T-helper 2 cell treated with Interferon-gamma antibody and Interleukin-4, amounts not matched to agents 5 μg/mL and 100 μg/mL, for 36 hours (primary cell): Measurements from ENCODE around the gene RPH3AL.

ENCODE experiments used
- DNase-seq: peaks from one replicate; pipeline ENCODE4 v3.0.0; 2021; ENCODE audit warnings: low spot score
- H3K27ac Mint-ChIP-seq: one replicate; pipeline ENCODE4 v1.8.0; 2021; ENCODE audit warnings: mild to moderate bottlenecking, mixed read lengths
- H3K27me3 Mint-ChIP-seq: one replicate; pipeline ENCODE4 v1.8.0; 2021; ENCODE audit warnings: low read depth, mixed read lengths
- H3K36me3 Mint-ChIP-seq: one replicate; pipeline ENCODE4 v1.8.0; 2021; ENCODE audit warnings: low read depth, mixed read lengths
- H3K4me1 Mint-ChIP-seq: one replicate; pipeline ENCODE4 v1.8.0; 2021; ENCODE audit warnings: low read depth, mixed read lengths
- H3K4me3 Mint-ChIP-seq: one replicate; pipeline ENCODE4 v1.8.0; 2022; ENCODE audit warnings: mild to moderate bottlenecking, moderate library complexity, mixed read lengths
- H3K9me3 Mint-ChIP-seq: one replicate; pipeline ENCODE4 v1.8.0; 2021; ENCODE audit warnings: mixed read lengths

RPH3AL gene

DNA sequence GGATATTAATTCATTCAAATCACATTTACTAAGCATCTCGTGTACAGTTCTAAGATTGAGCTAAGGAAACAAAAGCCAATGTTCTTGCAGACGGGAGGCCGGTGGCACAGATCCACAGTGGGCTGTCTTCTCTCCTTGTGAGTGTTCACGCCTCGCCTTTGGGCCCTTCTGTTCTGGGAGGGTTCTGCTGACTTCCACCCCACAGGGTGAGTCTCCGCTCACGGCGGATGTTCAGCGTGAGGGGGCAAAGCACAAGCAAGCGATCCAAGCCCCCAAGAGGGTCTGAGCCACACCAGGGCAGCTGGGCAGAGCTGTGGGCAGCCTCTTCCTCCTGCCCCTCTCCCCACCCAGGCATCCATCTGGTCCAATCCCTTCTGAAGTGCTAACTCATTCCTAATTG lies 86.9 kb downstream of the RPH3AL start:
- no peak overlapping the region for H3K27ac Mint-ChIP-seq
- no peaks in the 10 kb centered on the region for H3K9me3 Mint-ChIP-seq
- no peaks in the 10 kb centered on the region for H3K4me1 Mint-ChIP-seq
- no peak for DNase-seq
- H3K4me3 Mint-ChIP-seq, result no peak overlapping the region
- no peaks in the 10 kb centered on the region for H3K36me3 Mint-ChIP-seq
- H3K27me3 Mint-ChIP-seq, result peaks cover 2% of the 10 kb centered on the region

GRCh38 chr17:263773-264172 lies 88.8 kb downstream of the RPH3AL start:
- no peaks in the 10 kb centered on the region for H3K4me1 Mint-ChIP-seq
- H3K9me3 Mint-ChIP-seq, result no peaks in the 10 kb centered on the region
- no peaks in the 10 kb centered on the region for H3K36me3 Mint-ChIP-seq
- peaks cover 2% of the 10 kb centered on the region for H3K27me3 Mint-ChIP-seq
- H3K4me3 Mint-ChIP-seq, result no peak overlapping the region
- DNase-seq, result no peak
- H3K27ac Mint-ChIP-seq, result no peak overlapping the region

DNA sequence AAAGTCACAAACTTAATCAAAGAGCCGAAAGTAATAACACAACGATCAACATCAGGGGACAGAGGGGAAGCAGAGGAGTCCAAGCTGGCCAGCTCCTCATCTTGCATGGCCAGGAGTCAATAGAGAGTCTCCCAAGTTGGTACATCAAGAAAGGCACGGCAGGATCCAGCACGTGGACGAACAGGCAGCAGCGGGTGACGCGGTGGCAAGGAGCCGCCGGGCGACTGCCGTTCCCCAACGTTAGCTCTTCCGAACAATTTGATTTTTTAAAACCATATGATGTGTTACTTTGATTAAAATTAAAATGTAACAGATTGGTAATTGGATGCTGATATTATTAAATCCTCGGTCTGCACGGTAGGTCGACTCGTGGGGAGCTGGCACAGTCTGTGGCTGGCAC lies 89.3 kb downstream of the RPH3AL start:
- H3K27me3 Mint-ChIP-seq, result peaks cover 2% of the 10 kb centered on the region

GRCh38 chr17:261635-262034 lies 91.0 kb downstream of the RPH3AL start:
- no peaks in the 10 kb centered on the region for H3K36me3 Mint-ChIP-seq
- DNase-seq, result no peak
- no peaks in the 10 kb centered on the region for H3K27me3 Mint-ChIP-seq
- H3K9me3 Mint-ChIP-seq, result no peaks in the 10 kb centered on the region
- peaks cover 2% of the 10 kb centered on the region for H3K4me1 Mint-ChIP-seq
- no peak overlapping the region for H3K4me3 Mint-ChIP-seq
- H3K27ac Mint-ChIP-seq, result no peak overlapping the region

More for the DNA sequence above, 89.3 kb downstream of the RPH3AL start:
- Mint-ChIP-seq H3K4me3 (no peak overlapping the region), H3K36me3 (no peaks in the 10 kb centered on the region), H3K27ac (no peak overlapping the region), H3K4me1 (no peaks in the 10 kb centered on the region), H3K9me3 (no peaks in the 10 kb centered on the region)
- DNase-seq, result no peak

- H3K4me1 Mint-ChIP-seq, result peaks cover 2% of the 10 kb centered on the region
- H3K9me3 Mint-ChIP-seq, result no peaks in the 10 kb centered on the region
- H3K4me3 Mint-ChIP-seq, result no peak overlapping the region
- H3K27me3 Mint-ChIP-seq, result no peaks in the 10 kb centered on the region
- no peaks in the 10 kb centered on the region for H3K36me3 Mint-ChIP-seq
- no peak overlapping the region for H3K27ac Mint-ChIP-seq
- no peak for DNase-seq
These were observed 91.7 kb downstream of the RPH3AL start for GRCh38 chr17:260944-261343.

- Mint-ChIP-seq H3K4me3 (no peak overlapping the region), H3K27ac (no peak overlapping the region), H3K27me3 (no peaks in the 10 kb centered on the region), H3K4me1 (peaks cover 2% of the 10 kb centered on the region), H3K36me3 (no peaks in the 10 kb centered on the region), H3K9me3 (no peaks in the 10 kb centered on the region)
- no peak for DNase-seq
These were observed 92.4 kb downstream of the RPH3AL start for GRCh38 chr17:260031-260791.

DNA sequence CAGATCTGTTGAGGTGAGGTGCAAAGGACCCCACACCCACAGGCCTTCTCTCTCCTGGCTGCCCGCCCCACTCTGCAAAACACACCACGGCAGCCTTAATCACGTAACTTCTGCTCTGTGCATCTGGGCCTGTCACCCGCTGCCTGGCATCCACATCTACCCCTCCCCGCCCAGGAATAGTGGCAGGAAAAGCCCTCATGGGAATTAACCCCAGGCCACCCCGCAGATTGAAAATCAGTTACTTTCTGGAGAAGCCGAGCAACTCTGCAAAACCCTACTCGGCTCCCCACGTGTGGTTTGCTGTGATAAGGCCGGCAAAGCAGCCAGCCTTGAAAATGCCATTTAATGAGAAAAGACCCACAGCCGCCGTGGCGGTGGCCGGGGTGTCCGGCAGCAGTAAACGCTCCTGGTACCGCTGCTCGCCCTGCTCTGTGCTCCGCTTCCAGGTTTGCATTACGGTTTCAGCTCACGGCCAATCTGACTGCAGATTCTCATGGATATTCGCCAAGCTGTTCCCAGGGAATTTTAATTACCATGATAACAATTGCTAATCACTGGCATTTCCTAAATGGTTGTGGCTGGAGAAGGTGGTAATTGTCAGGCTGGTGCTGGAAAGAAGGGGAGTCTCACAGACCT lies 93.1 kb downstream of the RPH3AL start:
- no peak for DNase-seq
- peaks cover 2% of the 10 kb centered on the region for H3K4me1 Mint-ChIP-seq
- H3K27ac Mint-ChIP-seq, result no peak overlapping the region
- no peaks in the 10 kb centered on the region for H3K36me3 Mint-ChIP-seq
- no peaks in the 10 kb centered on the region for H3K9me3 Mint-ChIP-seq
- no peaks in the 10 kb centered on the region for H3K27me3 Mint-ChIP-seq
- H3K4me3 Mint-ChIP-seq, result no peak overlapping the region

- H3K4me1 Mint-ChIP-seq, result peaks cover 2% of the 10 kb centered on the region
- no peak for DNase-seq
- H3K4me3 Mint-ChIP-seq, result no peak overlapping the region
- no peaks in the 10 kb centered on the region for H3K27me3 Mint-ChIP-seq
- H3K36me3 Mint-ChIP-seq, result no peaks in the 10 kb centered on the region
- H3K27ac Mint-ChIP-seq, result no peak overlapping the region
- H3K9me3 Mint-ChIP-seq, result no peaks in the 10 kb centered on the region
These were observed 93.7 kb downstream of the RPH3AL start for GRCh38 chr17:258906-259305.

GRCh38 chr17:258045-258734 lies 94.4 kb downstream of the RPH3AL start:
- DNase-seq, result no peak
- no peak overlapping the region for H3K4me3 Mint-ChIP-seq

GRCh38 chr17:253091-253846 lies 99.3 kb downstream of the RPH3AL start:
- Mint-ChIP-seq H3K36me3 (no peaks in the 10 kb centered on the region), H3K9me3 (no peaks in the 10 kb centered on the region), H3K4me3 (no peak overlapping the region), H3K4me1 (peaks cover 2% of the 10 kb centered on the region), H3K27me3 (no peaks in the 10 kb centered on the region), H3K27ac (no peak overlapping the region)
- DNase-seq, result no peak

More at GRCh38 chr17:258045-258734, 94.4 kb downstream of the RPH3AL start:
- peaks cover 2% of the 10 kb centered on the region for H3K4me1 Mint-ChIP-seq
- no peaks in the 10 kb centered on the region for H3K9me3 Mint-ChIP-seq
- no peaks in the 10 kb centered on the region for H3K27me3 Mint-ChIP-seq
- H3K36me3 Mint-ChIP-seq, result no peaks in the 10 kb centered on the region
- H3K27ac Mint-ChIP-seq, result no peak overlapping the region

- no peaks in the 10 kb centered on the region for H3K9me3 Mint-ChIP-seq
- no peak for DNase-seq
- H3K36me3 Mint-ChIP-seq, result no peaks in the 10 kb centered on the region
- no peak overlapping the region for H3K27ac Mint-ChIP-seq
- no peaks in the 10 kb centered on the region for H3K27me3 Mint-ChIP-seq
- no peaks in the 10 kb centered on the region for H3K4me1 Mint-ChIP-seq
- H3K4me3 Mint-ChIP-seq, result no peak overlapping the region
These were observed 100.2 kb downstream of the RPH3AL start for GRCh38 chr17:252456-252855.

GRCh38 chr17:251531-251930 lies 101.1 kb downstream of the RPH3AL start:
- Mint-ChIP-seq H3K9me3 (no peaks in the 10 kb centered on the region), H3K27ac (no peak overlapping the region), H3K36me3 (no peaks in the 10 kb centered on the region), H3K27me3 (no peaks in the 10 kb centered on the region), H3K4me1 (no peaks in the 10 kb centered on the region), H3K4me3 (no peak overlapping the region)
- no peak for DNase-seq

- Mint-ChIP-seq H3K27me3 (no peaks in the 10 kb centered on the region), H3K36me3 (no peaks in the 10 kb centered on the region), H3K4me1 (no peaks in the 10 kb centered on the region)
These were observed 101.9 kb downstream of the RPH3AL start for GRCh38 chr17:250487-251300.

More at GRCh38 chr17:250487-251300, 101.9 kb downstream of the RPH3AL start:
- DNase-seq, result no peak
- Mint-ChIP-seq H3K9me3 (no peaks in the 10 kb centered on the region), H3K4me3 (no peak overlapping the region), H3K27ac (no peak overlapping the region)
